GM23248 (cell line): Measurements from ENCODE around the gene BRD4.

Experiments
- EZH2 ChIP-seq: fragments of 200-600 bp; sonication (generic); IDR thresholded peaks from 2 replicates; pipeline ENCODE4 v1.6.1; 2018; ENCODE audit warnings: antibody characterized with exemption, mild to moderate bottlenecking; ENCODE audit not compliant: insufficient read depth, poor library complexity, severe bottlenecking
- EZH2phosphoT487 ChIP-seq: fragments of 200-600 bp; sonication (generic); IDR thresholded peaks from 2 replicates; pipeline ENCODE4 v1.6.1; 2018; ENCODE audit warnings: antibody characterized with exemption, moderate library complexity, mild to moderate bottlenecking, low read depth; ENCODE audit not compliant: insufficient read depth

GRCh38 chr19:15197942-15198341 is 134.4 kb downstream of the BRD4 start:
- no peak for TF ChIP-seq EZH2
- no peak for TF ChIP-seq EZH2phosphoT487
